Astrocyte (in vitro differentiated cells and primary cell): ENCODE measurements around the gene PDGFRB.

Experiments
- CTCF ChIP-seq: IDR thresholded peaks from 2 replicates; pipeline ENCODE4 v1.5.1; 2011; ENCODE audit warnings: low read depth, mild to moderate bottlenecking, inconsistent platforms, low read length, moderate library complexity; ENCODE audit not compliant: insufficient read depth
- EZH2 ChIP-seq: IDR thresholded peaks from 2 replicates; pipeline ENCODE4 v1.6.1; 2012; ENCODE audit warnings: mild to moderate bottlenecking, low read length, inconsistent platforms; ENCODE audit not compliant: insufficient read depth

GRCh38 chr5:150078802-150079689 lies 76.6 kb downstream of the PDGFRB start:
- TF ChIP-seq CTCF: no peak
- TF ChIP-seq EZH2: no peak
